Pulmonary artery endothelial cell (primary cell): ENCODE data around the gene TMEM88. TPM values are rescaled to one million over a fixed set of nuclear protein-coding genes. Genes with fewer than 3 reads are reported as not detected.

Experiments used
- total RNA-seq: library from RNA; depleted of rRNA; stranded (reverse); fragments of >200 nt; gene quantifications from 2 replicates; pipeline ENCODE4 v1.2.3, GENCODE V29; 2014

TMEM88 gene
- total RNA-seq, 1 donor from 2014 or later, result 5.8 TPM

Other genes with a start within 250 kb of the TMEM88 start
- gene FXR2, start 240.2 kb upstream of the TMEM88 start, total RNA-seq, result 44.4 and 46.0 TPM in 2 replicates
- 21.2 and 25.1 TPM in 2 replicates for gene SAT2, start 227.2 kb upstream of the TMEM88 start, total RNA-seq
- 0.13 TPM in 1 of 2 replicates, not detected in the other for gene SHBG, start 224.9 kb upstream of the TMEM88 start, total RNA-seq
- gene ATP1B2, start 204.1 kb upstream of the TMEM88 start, total RNA-seq, result not detected in 2 replicates
- 50.9 and 53.7 TPM in 2 replicates for gene TP53, start 167.6 kb upstream of the TMEM88 start, total RNA-seq
- gene WRAP53, start 166.6 kb upstream of the TMEM88 start, total RNA-seq, result 9.6 and 13.7 TPM in 2 replicates
- 0.07 and 0.40 TPM in 2 replicates for gene EFNB3, start 149.9 kb upstream of the TMEM88 start, total RNA-seq
- under 0.01 and 0.07 TPM in 2 replicates for gene DNAH2, start 137.3 kb upstream of the TMEM88 start, total RNA-seq
- 2.0 and 3.1 TPM in 2 replicates for gene KDM6B, start 20.8 kb upstream of the TMEM88 start, total RNA-seq
- gene NAA38, start 2.5 kb downstream of the TMEM88 start, total RNA-seq, result 95.4 and 120 TPM in 2 replicates
- 9.8 and 13.2 TPM in 2 replicates for gene CYB5D1, start 2.9 kb downstream of the TMEM88 start, total RNA-seq
- gene CHD3, start 33.7 kb downstream of the TMEM88 start, total RNA-seq, result 144 and 220 TPM in 2 replicates
- 0.86 and 1.2 TPM in 2 replicates for gene RNF227, start 61.2 kb downstream of the TMEM88 start, total RNA-seq
- gene KCNAB3, start 74.8 kb downstream of the TMEM88 start, total RNA-seq, result 0.20 and 0.32 TPM in 2 replicates
- gene TRAPPC1, start 76.9 kb downstream of the TMEM88 start, total RNA-seq, result 43.6 and 62.4 TPM in 2 replicates
- gene CNTROB, start 77.1 kb downstream of the TMEM88 start, total RNA-seq, result 17.9 and 23.7 TPM in 2 replicates
- not detected in 2 replicates for gene GUCY2D, start 147.5 kb downstream of the TMEM88 start, total RNA-seq
- gene ALOX15B, start 184.0 kb downstream of the TMEM88 start, total RNA-seq, result not detected in 2 replicates
- gene ALOX12B, start 232.7 kb downstream of the TMEM88 start, total RNA-seq, result not detected in 2 replicates